Measurements from ENCODE around the gene SH3RF3.

Gene SH3RF3

DNA sequence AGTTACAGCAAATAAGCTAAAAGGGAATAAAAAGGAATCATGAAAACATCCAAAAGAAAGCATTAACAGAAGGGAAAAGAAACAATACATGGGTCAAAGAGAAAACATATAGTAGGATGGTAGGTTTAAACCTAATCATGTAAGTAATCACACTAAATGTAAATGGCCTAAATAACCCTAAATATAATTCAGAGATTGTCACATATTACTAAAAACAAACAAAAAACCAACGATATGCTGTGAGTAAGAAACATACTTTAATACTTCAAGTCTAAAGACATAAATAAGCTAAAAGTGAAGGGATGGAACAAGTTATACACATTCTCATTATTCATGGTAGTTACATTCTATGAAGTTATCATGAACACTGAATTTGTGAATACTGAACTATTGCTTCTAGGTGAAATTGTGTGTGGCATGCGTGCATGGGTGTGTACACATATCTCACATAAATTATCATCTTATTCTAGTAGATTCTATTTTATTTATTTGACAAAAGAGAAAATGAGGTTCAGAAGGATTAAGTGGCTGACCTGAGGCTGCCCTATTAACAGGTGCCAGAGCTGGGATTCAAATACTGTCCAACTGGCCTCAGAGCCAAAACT lies 313.8 kb downstream of the SH3RF3 start:
- DNase-seq = no peak

- DNase-seq = no peak
Observed at GRCh38 chr2:109444916-109445315, 315.9 kb downstream of the SH3RF3 start.

DNA sequence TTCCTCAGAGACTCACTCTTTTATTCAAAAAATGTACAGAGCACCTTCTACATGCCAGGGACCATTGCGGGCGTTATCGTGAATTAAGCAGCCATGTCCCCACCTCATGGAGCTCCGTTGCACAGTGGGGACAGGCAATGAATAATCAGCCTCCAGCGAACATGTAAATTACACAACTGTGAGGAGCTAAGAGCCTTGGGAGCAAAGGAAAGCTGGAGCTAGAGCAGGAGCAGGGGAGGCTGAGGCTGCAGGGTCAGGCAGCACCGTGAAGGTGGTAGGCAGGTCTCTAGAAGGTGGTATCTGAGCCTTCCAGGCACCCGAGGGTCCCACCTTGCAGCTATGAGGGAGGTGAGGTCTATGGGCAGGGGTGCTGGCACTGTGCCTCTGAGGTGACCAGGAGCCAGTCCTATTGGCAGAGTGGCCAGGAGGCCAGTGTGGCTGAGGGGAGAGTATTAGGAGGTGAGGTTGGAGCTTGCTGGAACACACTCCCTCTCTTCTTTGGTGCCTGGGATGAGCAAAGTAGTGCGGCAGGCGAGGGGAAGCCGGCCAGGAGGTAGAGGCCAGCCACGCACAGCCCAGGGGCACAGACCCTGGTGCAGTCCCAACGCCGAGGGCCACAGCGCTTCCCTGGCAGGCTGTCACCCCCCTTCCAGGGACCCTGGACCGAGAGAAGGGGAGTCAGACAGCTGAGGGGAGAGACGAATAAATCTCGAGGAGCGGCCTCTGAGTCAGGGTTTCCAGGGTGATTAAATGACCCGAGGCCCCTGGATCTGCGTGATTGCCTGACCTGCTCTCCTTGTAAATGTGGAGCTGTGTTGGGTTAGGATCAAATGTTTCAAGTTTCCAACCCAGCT lies 317.5 kb downstream of the SH3RF3 start:
- DNase-seq = no peak

DNA sequence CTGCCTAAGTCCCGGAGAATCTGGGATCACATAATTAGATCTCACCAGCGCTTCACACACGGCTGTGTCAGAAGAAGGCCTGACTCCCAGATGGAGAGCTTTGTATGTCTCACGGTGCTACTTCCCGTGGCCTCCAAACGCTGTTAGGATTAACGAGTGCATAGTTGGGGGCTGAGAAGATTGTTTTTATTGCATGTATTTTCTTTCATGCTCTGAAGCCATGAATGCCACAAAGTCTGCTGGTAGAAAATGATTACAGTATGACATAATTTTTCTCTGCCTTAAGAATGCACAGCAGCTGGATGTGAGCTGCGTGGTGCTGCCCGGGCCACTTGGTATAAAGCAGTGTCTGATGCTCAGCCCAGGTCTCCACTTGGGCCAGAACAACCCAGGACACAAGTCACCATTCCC lies 318.3 kb downstream of the SH3RF3 start:
- peak; percentile 32 to 75 for DNase-seq

GRCh38 chr2:109447776-109448175 lies 318.8 kb downstream of the SH3RF3 start:
- peak; percentile 42 to 71 for DNase-seq

DNA sequence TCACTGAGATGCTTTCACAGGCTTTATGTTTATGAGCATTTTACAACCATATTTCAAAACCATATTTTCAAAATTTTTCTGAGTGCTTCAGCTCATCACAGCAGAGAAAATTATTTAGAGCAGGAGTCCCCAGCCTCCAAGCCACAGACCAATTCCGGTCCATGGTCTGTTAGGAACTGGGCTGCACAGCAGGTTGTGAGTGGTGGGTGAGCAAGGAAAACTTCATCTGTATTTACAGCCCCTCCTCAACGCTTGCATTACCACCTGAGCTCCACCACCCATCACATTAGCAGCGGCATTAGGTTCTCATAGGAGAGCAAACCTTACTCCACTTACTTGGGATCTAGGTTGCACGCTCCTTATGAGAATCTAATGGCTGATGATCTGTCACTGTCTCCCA lies 319.2 kb downstream of the SH3RF3 start:
- no peak for DNase-seq

DNA sequence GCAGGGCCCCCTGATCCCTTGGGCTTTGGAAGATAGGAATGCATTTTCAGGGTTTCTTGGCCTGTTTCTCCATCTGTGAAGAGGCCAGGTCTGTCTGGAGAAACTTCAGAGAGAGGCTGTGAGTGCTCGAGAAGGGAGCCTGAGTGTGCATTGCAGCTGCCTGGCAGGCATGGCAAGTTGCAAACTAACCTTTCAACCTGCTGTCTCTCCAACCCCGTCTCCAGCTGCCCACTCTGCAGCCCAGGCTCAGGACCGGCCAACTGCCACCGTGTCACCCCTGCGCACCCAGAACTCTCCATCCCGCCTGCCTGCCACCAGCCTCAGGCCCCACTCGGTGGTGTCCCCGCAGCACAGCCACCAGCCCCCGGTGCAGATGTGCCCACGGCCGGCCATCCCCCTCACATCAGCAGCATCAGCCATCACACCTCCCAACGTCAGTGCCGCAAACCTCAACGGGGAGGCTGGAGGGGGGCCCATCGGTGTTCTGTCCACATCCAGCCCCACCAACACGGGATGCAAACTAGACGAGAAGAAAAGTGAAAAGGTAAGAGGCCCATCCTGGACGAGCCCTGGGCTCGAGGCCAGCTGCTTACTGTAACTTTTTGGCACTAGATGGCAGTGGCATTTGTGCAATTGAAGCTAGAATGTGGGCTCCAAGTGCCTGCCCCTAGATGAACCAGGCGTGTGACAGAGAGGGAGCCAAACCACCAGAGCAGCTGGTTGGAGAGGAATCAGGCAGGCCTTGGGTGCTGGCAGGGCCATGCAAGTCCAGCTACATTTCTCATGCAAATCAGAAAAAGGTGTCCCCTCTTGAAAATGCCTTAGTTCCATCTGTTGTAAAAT lies 320.2 kb downstream of the SH3RF3 start:
- DNase-seq = peak in 1 of 2 experiments; percentile 73

GRCh38 chr2:109450574-109451273 lies 321.7 kb downstream of the SH3RF3 start:
- DNase-seq = no peak

GRCh38 chr2:109451671-109452070 lies 322.7 kb downstream of the SH3RF3 start:
- no peak for DNase-seq

DNA sequence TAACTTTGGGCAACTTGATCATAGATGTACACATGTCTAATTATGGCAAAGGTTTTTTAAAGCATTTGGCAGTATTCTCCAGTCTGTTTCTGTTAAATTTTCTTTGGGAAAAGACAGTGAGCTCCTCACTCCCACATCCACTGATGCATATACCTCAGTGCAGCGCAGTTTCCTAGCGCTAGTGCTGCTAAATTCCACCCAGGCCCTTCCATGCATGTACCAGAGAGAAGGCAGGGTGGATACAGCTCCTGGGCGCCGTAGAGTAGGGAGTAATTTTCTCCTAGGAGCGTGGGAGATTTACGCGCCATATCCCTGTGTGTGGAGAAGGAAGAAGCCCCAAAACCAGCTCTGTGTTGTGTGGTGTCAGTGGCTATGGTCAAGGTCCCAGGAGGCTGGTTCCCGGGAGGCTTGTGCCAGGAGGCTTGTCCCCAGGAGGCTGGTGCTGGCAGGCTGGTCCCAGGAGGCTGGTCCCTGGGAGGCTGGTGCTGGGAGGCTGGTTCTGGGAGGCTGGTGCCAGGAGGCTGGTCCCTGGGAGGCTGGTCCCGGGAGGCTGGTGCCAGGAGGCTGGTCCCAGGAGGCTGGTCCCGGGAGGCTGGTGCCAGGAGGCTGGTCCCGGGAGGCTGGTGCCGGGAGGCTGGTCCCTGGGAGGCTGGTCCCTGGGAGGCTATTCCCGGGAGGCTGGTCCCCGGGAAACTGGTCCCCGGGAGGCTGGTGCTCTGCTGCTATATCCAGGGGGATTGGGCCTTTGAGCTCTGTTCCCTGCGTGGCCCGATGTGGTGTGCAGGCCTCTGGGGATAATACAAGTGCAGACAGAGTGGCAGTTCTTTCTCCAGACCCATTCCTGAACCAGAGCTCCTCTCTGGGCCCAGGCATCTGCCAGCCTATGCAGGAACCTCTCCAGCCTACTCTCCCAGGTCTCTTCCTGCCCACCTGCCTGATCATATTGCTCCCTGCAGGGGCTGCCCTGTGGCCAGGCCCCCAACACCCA lies 323.6 kb downstream of the SH3RF3 start:
- no peak for DNase-seq

DNA sequence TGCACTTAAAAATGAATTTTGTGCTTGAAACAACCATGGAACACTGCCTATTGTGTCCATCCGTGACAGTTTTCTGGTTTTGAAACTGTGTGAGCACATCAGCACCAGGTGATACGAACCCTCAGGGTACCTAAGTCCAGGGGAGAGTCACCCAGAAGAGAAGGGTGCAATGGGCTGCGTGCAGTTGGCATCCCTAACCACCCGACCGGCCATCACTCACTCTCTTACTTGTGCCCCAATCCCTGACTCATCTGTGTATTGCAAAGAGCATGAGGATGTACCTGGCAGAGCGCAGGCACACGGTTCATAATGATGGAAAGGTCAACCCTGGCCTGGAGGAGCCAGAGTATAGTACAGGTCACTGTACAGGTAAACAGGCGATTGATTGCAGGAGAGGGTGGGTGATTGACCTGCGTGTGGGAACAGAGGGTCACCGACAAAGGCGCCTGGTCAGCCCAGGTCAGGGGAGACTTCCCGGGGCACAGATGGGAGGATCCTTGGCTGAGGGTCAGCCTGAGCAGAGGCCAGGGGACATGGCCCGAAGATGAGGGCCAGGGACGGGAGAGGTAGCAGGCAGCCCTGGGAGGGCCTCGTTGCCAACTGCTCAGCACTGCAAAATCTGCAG lies 324.5 kb downstream of the SH3RF3 start:
- DNase-seq = no peak

- no peak for DNase-seq
Observed at GRCh38 chr2:109454304-109454703, 325.3 kb downstream of the SH3RF3 start.

- no peak for DNase-seq
Observed at GRCh38 chr2:109454765-109455394, 325.9 kb downstream of the SH3RF3 start.

GRCh38 chr2:109455731-109456691 lies 327.0 kb downstream of the SH3RF3 start:
- no peak for DNase-seq

DNA sequence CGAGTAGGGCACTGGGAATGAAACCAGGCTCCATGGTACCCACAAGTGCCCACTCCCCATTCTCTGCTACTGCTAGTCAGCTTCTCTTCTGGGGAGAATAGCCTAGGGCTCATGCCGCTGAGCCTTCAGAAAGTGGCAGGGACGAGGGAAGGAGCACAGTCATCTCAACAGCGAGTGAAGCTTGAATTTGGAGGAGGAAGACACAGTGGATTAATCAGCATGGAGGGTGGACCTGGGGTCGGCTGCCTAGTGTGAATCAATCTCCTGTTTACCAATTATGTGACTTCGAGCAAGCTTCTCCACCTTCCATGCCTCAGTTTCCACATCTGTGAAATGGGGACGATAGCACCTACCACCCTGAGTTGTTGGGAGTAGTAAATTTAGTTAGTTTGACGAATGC lies 327.8 kb downstream of the SH3RF3 start:
- no peak for DNase-seq

DNA sequence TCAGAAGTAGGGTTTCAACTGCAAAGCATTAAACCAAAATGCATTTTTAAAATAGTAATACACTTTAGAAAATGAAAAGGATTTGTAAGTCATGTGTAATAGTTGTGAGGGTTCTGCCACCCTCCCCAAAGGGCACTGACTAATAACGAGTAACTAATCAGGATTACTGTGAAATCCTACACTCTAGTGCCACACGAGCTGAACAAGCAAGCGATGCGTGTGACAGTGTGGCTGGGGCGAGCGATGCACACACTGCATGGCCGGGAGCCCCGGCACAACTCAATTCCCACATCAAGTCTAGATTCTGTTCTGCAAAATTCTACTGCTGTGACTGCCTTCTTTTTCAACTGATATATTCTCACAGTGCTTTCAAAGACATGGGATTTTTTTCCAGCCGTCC lies 328.4 kb downstream of the SH3RF3 start:
- DNase-seq = peak; percentile 12 to 66

- DNase-seq = peak; percentile 12 to 30
Observed at GRCh38 chr2:109457794-109458193, 328.8 kb downstream of the SH3RF3 start.

DNA sequence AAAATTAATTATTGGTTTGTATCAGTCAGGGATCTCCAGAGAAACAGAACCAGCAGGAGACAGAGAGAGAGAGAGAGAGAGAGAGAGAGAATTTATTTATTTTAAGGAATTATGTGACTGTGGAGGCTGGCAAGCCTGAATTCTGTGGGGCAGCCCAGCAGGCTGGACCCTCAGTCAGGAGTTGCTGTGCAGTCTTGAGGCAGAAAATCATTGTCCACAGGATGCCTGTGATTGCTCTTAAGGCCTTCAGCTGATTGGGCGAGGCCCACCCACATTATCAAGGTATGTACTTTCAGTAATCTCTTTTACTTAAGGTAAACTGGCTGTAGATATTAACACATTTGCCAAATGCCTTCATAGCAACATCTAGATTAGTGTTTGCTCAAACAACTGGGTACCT lies 329.5 kb downstream of the SH3RF3 start:
- DNase-seq = no peak

DNA sequence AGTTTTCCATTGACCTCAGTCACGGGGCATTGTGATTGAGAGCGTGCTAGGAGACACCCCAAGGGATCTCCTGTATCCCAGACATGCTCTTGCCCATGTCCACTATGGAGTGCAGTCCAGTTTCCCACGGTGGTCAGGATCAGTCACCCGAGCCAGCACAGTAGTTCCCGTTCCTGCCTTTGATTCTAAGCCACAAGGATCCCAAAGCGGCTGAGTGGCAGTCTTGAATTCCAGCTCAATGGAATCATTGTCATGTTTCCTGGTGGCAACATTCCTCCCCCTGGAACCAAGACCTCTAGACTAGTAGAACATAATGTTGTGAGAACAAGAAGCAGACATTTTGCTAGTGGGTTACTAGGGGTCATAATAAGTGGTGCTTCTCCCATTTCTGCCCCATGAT lies 330.5 kb downstream of the SH3RF3 start:
- DNase-seq = no peak

Measured in NCI-H524 (cell line).